Cardiac fibroblast (primary cell): ENCODE data around the gene CREB3L4.

Source experiments
- DNase-seq, 2 donors: peaks; one replicate each; pipeline versions ENCODE4 v3.0.0 to v3.0.0-alpha.2; 2010; ENCODE audit warnings: low read depth in 2 of 2
- H3K4me3 ChIP-seq, 2 donors: replicated peaks in 1 of 2; 1 replicate in 1 of 2; 2 replicates in 1 of 2; pipeline ENCODE4 v1.5.1; 2011; ENCODE audit warnings: low read depth in 2 of 2, low read length in 2 of 2, mild to moderate bottlenecking in 2 of 2, moderate library complexity in 1 of 2
- TF ChIP-seq, protein P1 (sequence below): IDR thresholded peaks from one replicate; pipeline ENCODE4 v1.5.1; 2011; ENCODE audit warnings: low read depth, mild to moderate bottlenecking, low read length, inconsistent platforms

CREB3L4 gene

DNA sequence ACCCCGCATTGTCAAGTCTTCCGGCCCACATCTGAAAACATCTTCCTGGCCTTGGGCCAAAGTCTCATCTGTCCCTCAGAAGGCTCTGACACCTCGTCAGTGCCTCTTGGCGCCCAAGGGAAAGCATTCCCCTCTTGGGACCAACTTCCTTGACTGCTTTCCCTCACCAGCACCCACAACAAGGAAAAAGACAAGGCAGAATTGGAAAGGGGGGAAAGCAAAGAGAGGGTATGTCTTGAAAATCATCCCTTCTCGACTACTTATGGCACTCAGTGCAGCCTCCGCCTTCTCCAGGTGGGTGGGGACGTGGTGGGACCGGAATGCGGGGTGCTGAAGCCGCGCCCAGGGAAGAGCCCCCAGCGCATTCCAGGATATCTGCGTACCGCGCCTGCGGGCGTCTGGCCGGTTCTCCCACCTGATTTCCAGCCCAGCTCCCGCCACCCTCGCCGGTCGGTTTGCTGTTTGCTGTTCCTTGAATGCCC lies 3.8 kb upstream of the CREB3L4 start:
- TF ChIP-seq, protein P1, sequence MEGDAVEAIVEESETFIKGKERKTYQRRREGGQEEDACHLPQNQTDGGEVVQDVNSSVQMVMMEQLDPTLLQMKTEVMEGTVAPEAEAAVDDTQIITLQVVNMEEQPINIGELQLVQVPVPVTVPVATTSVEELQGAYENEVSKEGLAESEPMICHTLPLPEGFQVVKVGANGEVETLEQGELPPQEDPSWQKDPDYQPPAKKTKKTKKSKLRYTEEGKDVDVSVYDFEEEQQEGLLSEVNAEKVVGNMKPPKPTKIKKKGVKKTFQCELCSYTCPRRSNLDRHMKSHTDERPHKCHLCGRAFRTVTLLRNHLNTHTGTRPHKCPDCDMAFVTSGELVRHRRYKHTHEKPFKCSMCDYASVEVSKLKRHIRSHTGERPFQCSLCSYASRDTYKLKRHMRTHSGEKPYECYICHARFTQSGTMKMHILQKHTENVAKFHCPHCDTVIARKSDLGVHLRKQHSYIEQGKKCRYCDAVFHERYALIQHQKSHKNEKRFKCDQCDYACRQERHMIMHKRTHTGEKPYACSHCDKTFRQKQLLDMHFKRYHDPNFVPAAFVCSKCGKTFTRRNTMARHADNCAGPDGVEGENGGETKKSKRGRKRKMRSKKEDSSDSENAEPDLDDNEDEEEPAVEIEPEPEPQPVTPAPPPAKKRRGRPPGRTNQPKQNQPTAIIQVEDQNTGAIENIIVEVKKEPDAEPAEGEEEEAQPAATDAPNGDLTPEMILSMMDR = no peak

DNA sequence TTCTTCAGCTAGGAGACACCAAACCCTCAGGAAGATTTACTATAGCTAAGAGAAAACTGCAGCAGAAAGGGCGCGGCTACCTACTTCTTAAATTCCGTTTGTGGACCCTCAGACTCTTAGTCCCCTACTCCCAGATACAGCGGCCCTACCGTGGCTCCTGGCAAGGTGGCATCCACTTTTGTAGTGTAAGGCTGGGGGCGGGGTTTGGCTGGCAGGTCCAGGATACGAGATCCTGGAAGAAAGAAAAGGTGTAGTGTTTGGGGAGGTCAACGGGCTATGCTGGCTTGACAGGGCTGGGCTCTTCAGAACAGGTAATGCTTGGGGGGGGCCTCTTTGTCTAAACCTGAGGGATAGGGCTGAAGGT lies 280 bp downstream of the CREB3L4 start:
- H3K4me3 ChIP-seq = peak overlapping the region; percentile 64 to 67
- TF ChIP-seq, protein P1 = no peak
- DNase-seq = no peak

More for the DNA sequence above, 3.8 kb upstream of the CREB3L4 start:
- DNase-seq = peak in 1 of 2 donors; percentile 37
- peak overlapping the region; percentile 81 to 83 for H3K4me3 ChIP-seq

DNA sequence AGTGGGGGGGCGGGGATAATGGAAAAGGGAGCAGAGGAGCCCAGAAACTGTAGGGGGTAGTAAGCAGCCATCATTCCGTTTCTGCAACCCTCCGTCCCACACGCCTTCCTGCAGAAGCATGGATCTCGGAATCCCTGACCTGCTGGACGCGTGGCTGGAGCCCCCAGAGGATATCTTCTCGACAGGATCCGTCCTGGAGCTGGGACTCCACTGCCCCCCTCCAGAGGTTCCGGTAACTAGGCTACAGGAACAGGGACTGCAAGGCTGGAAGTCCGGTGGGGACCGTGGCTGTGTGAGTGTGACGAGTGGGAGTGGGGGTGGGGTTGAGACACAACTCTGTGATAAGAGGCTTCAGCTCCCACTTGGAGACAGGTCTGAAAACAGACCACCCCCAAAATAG lies 706 bp downstream of the CREB3L4 start:
- no peak for DNase-seq
- TF ChIP-seq, protein P1 = no peak
- peak overlapping the region; percentile 64 to 67 for H3K4me3 ChIP-seq

DNA sequence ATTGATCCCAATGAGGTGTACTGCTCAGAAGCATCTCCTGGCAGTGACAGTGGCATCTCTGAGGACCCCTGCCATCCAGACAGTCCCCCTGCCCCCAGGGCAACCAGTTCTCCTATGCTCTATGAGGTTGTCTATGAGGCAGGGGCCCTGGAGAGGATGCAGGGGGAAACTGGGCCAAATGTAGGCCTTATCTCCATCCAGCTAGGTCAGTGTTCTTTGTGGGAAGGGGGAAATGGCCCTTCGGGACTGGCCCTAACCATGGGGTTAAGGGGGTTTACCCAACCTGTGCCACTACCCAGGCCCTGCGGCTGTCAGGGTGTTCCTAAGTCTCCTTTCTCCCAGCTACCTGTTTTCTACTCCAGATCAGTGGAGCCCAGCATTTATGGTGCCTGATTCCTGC lies 1.3 kb downstream of the CREB3L4 start:
- H3K4me3 ChIP-seq = no peak overlapping the region
- TF ChIP-seq, protein P1 = no peak
- DNase-seq = no peak

DNA sequence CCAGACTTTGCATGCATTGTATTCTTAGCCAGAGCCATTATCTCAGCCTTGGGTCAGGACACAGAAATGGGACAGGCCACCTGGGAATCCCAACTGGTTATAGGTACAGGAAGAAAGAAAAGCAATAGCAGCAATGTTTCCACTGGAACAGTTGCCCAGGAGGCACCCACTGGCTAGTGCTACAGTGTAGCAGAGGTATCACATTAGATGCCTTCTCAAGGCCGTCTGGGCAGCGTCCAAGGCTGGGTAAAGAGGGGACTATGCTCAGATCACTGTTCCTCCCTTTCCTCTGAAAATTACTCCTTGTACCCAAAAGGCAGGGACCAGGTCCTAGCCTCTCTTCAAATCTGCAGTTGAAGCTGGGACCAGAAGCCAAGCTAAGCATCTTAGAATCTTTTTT lies 2.6 kb downstream of the CREB3L4 start:
- TF ChIP-seq, protein P1 = no peak
- H3K4me3 ChIP-seq = no peak overlapping the region
- DNase-seq = no peak

DNA sequence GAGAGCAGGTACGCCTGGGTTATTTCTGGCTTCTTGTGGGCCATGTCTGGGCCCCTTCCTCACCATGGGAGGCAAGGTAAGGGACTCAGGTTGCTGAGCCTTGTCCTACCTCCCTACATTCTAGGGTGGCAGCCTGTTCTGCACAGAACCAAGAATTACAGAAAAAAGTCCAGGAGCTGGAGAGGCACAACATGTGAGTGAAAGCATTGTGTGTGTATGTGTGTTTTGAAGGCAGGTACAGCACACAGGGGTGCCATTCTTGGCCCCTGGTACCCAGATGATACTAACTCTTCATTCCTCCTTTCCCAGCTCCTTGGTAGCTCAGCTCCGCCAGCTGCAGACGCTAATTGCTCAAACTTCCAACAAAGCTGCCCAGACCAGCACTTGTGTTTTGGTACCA lies 5.4 kb downstream of the CREB3L4 start:
- no peak for DNase-seq
- no peak overlapping the region for H3K4me3 ChIP-seq
- TF ChIP-seq, protein P1 = no peak

DNA sequence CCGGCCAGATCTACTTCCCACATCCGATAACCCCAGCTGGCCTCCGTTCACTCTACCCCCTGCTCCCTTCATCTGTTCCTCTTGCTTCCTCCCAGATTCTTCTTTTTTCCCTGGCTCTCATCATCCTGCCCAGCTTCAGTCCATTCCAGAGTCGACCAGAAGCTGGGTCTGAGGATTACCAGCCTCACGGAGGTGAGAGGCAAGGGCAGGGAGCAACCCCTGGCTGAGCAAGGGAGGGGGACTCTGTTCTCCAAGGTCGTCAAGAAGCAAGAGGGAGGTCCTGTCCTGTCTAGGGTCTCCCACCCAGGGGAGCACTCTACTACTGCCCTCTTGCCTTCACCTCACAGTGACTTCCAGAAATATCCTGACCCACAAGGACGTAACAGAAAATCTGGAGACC lies 5.8 kb downstream of the CREB3L4 start:
- no peak overlapping the region for H3K4me3 ChIP-seq
- DNase-seq = no peak

More for the DNA sequence above, 5.8 kb downstream of the CREB3L4 start:
- TF ChIP-seq, protein P1 = no peak
